ENCODE results near the gene LCN2. TPM values are rescaled to one million over a fixed set of nuclear protein-coding genes. Genes with fewer than 3 reads are reported as not detected.

The LCN2 gene
- polyA plus RNA-seq, 3 donors = 5.9 to 15.6 (median 9.5) TPM

DNA sequence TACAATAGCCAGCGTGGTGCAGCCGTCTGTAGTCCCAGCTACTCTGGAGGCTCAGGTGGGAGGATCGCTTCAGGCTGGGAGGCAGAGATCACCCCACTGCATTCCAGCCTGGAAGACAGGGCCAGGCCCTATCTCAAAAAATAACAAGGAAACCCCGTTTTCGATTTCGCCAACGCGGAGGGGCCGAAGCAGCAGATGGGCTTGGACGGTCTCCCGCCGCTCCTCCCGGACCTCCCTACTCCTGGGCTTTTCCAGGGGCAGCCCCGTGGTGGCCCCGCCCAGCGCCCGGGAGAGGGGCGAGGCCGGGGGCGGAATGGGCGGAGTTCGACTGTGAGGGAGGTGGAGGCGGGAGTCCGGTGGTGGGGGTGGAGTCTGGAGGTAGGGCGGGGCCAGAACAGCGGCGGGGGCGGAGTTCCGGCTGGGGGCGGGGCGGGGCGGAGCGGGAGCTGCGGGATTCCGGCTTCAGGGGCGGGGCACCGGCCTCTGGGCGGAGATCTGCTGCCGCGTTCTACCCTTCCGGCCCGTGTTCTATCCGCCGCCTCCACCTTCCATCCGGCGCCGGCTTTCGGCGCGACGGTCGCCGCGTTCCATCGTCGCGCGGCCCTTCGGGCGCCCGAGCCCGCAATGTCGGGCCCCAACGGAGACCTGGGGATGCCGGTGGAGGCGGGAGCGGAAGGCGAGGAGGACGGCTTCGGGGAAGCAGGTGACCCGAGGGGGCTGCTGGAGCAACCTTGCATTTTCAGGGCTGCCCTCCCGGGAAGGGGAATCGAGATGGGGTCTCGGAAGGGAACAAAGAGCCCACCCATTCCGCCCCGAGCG, 10.7 kb downstream of the LCN2 start, which contains the start of gene BBLN:
Gene BBLN (plus strand): TSS at position 482 of the 819 bp plus-strand sequence. CDS start 143 bp downstream, at position 625.
- no peak within 1 kb of the TSS for H3K27ac ChIP-seq (ENCODE audit: low read depth, low read length)
- 0 to 2% (median 1%) methylated on average over 53 to 77 of the region's 77 CpGs for WGBS, 3 donors

DNA sequence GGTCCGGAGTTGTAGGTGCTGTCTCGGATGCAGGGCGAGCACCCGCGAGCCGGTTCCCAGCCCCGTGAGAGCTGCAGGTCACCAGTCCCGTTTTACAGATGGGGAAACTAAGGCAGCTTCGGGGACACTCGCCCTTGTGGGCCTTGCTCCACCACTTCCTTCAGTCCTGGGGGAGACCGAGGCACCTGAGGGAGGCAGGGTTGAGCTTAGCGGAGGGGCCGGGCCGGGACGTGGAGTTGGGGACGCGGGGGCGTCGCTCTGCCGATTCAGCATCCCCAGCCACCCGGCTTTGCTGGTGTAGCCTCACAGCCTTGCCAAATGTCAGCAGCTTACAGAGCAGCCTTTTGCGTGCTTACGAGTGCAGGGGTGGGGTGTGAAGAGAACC, 11.3 kb downstream of the LCN2 start:
- WGBS, 3 donors = 0 to 1% (median 1%) methylated on average over 23 of the region's 23 CpGs
- H3K27ac ChIP-seq (ENCODE audit: low read depth, low read length) = no peak overlapping the region

DNA sequence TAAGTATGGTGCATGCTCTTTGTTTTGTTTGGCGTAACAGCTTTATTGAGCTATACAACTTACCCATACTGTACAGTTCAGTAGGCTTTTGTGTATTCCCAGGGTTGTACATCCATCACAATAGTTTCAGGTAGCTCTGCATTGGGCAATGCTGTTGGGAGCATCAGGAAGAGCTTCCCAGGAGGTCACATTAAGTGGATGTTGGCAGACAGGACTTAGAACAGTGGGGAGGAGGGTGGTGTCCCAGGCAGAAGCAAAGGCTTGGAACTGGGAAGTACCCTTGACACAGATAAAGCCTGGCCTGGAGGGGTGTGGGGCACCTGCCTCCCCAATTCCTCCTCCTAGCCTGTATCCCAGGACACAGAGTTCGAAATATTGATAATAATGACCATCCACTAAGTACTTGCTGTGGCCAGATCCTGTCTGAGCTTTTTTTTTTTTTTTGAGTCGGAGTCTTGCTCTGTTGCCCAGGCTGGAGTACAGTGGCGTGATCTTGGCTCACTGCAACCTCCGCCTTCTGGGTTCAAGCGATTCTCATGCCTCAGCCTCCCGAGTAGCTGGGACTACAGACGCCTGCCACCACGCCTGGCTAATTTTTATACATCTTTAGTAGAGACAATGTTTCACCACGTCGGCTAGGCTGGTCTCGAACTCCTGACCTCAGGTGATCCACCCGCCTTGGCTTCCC, 12.1 kb downstream of the LCN2 start:
- no peak overlapping the region for H3K27ac ChIP-seq (ENCODE audit: low read depth, low read length)
- 90 to 92% (median 91%) methylated on average over 13 of the region's 13 CpGs for WGBS, 3 donors

DNA sequence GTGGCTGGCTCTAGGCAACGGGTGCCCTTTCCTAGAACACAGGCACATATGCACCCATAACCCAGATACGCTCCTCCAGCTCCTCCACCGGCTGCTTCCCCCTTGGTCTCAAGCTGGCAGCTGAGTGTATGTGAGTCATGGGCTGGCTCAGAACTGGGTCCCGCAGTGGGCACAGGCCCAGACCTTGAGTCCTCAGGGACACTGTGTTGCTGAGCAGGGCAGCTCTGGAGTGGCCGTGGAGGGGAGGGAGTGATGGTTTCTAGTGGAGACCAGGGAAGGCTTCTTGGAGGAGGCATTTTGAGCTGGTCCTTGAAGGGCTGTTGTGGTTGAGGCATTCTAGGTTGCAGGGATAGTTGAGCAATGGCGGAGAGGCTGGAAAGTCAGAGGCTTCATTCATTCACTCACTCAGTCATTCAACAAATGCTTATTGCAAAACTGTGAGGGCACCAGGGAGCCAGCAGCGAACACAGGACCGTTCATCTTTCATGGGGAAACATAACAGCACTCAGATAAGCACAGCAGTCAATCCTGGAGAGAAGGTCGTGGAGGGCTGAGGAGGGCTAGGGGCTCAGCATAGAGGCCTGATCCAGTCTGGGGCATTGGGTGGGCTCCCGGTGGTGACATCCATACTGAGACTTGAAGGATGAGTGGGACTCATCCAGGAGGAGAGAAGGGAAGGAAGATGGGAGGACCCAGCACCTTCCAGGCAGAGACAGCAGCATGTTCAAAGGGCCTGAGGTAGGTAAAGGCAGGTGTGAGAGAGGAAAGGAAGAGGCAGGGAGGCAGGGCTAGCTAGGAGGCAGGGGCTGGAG, 13.2 kb downstream of the LCN2 start:
- 65 to 87% (median 80%) methylated on average over 10 of the region's 10 CpGs for WGBS, 3 donors
- no peak overlapping the region for H3K27ac ChIP-seq (ENCODE audit: low read depth, low read length)

DNA sequence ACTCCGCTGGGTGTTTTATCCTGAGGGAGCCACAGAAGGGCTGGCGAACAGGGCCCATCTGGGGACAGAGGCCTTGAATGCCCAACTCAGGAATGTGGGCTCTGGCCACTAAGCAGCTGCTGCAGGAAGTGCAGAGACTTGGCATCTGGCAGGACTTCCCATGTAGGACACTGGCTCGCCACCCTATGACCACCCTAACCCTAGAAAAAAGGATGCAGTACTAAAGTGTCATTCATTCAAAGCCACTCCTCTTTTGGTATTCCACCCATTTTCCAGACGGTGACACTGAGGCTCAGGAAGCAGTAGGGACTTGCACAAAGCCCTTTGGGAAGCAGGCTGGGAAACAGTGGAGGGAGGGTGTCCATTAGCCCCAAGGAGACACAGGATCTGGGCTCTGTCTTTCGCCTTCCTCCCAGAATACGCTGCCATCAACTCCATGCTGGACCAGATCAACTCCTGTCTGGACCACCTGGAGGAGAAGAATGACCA, 13.8 kb downstream of the LCN2 start:
- 96% methylated on average over 6 of the region's 6 CpGs for WGBS, 3 donors
- H3K27ac ChIP-seq (ENCODE audit: low read depth, low read length) = no peak overlapping the region

DNA sequence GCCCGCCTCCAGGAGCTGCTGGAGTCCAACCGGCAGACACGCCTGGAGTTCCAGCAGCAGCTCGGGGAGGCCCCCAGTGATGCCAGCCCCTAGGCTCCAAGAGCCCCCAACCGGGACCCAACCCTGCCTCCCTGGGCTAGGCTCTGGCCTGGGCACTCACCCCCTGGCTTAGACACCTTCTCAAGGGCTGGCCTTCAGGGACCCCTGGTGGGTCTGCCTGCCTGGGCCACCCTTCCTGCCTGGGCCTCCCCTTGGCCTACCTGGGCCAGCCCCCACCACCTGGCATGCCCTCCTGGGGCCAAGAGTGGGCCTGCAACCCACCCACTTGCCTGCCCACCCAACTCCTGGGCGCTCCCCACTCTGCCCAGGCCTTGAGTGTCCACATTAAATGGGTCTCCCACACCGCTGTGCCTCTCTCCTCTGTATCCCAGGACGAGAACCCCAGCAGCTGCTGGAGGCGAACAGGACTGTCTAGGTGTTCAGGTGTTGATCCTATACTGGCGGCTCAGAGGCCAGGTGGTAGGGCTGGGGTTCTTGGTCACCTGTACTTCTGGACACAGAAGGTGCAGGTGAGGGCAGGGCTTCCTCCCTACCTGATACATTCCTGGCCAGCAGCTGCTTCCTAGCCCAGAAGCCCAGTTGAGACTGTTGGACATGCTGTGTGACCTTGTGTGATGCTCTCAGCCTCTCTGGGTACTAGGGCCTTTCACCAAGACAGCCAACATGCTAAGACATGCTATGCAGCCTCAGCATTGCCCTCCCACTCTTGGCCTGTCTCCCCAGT, 14.5 kb downstream of the LCN2 start:
- no peak overlapping the region for H3K27ac ChIP-seq (ENCODE audit: low read depth, low read length)
- 85 to 96% (median 93%) methylated on average over 10 of the region's 10 CpGs for WGBS, 3 donors

DNA sequence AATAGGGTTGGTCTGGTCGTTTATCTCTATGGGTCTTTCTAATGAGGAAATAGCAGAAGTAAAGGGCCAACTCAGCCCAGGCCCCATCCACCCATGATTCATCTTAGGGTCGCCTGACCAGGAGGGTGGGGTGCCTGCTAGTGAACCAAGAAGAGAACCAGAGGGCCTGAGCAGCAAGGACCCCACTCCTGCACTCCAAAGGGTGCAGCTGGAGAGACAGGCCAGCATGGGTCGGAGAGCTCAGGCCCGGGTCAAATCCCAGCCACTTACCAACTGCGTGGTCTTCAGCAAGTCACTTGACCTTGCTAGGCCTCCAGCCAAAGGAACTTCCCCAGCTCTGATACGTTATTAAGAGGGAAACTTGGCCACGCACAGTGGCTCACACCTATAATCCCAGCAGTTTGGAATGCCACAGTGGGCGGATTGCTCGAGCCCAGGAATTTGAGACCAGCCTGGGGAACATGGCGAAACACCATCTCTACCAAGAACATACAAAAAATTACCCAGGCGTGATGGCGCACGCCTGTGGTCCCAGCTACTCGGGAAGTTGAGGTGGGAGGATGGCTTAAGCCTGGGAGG, 15.1 kb downstream of the LCN2 start:
- WGBS, 3 donors = 71 to 86% (median 74%) methylated on average over 14 of the region's 14 CpGs
- H3K27ac ChIP-seq (ENCODE audit: low read depth, low read length) = no peak overlapping the region

DNA sequence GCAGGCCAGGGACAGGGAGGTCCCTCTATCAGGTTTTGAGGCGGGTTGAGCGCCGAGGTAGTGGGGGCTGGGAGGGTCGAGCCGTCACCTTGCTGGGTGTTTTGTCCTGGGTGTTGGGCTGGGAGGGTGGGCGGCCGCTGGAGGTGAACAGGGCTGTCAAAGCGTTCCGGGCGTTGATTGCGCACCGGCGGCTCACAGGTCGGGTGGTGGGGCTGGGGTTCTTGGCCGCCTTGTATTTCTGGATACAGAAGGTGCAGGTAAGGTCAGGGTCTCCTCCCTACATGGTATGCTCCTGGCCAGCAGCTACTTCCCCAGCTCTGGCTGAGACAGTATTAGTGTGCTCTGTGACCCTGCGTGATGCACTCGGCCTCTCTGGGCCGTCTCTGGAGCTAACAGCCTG, 16.9 kb downstream of the LCN2 start:
- WGBS, 3 donors = 97% methylated on average over 17 to 18 of the region's 18 CpGs

DNA sequence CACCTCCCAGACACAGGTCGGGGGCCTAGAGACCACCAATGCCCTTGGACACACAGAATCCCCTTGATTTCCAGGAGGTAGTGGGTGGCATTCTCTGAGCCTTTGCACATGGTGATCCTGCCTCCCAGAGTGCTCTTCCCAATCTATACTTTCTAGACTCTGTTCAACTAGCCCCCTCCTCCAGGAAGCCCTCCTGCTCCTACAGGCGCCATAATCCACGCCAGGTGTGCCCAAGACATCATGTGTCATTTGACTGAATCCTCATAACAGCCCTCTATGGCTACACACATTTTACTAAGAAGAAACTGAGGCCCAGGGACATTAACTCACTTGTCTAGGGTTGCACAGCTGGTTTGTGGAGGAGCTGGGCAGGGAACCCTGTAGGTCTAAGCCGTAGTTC, 18.0 kb downstream of the LCN2 start:
- 96 to 98% (median 97%) methylated on average over 4 of the region's 4 CpGs for WGBS, 3 donors
- H3K27ac ChIP-seq (ENCODE audit: low read depth, low read length) = no peak overlapping the region

More for the DNA sequence above, 16.9 kb downstream of the LCN2 start:
- H3K27ac ChIP-seq (ENCODE audit: low read depth, low read length) = no peak overlapping the region

DNA sequence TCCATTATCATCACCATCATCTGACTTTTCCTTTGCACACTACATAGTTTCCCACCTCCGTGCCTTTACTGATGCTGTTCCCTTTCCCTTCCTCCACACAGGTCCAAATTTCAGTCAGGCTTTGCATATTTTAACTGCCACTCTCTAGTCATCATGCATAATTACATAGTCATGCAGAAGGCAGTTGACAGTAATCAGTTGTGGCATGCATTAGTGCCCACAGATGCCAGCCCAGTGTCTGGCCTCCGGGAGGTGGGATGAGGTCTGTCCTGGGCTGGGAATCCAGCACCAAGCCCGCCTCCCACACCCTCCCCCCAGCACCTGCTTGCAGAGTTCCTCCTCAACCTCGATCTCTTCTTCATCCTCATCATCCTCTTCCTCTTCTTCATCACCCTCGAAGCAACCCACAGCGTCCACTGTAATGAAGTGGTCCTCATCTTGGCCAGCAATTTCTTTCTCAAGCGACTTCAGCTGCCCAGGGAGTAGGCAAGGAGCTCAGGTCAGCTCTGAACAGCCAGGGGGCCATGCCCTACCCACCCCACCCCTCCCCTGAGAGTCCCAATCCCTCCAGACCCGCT, 19.6 kb downstream of the LCN2 start:
- no peak overlapping the region for H3K27ac ChIP-seq (ENCODE audit: low read depth, low read length)
- WGBS, 3 donors = 89 to 94% (median 90%) methylated on average over 8 of the region's 8 CpGs

DNA sequence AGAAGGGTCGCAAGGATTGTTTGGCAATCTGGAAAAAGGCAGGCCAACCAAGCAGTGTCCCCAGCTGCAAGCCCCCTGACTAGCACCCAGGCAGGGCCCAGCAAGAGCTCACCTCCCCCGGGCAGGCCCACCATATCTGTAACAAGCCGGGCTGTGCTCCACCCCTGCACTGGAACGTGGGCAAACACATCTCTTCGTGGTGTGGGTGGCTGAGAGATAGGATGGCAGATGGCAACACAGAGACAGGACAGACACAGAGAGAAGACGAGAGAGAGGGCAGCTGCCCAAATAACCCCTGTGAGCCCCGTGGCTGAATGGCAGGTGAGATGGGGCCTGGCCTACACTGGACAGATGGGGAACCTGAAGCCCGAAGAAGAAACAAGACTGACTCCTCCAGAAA, 20.2 kb downstream of the LCN2 start:
- H3K27ac ChIP-seq (ENCODE audit: low read depth, low read length) = no peak overlapping the region
- WGBS, 3 donors = 87 to 88% (median 88%) methylated on average over 8 of the region's 8 CpGs

DNA sequence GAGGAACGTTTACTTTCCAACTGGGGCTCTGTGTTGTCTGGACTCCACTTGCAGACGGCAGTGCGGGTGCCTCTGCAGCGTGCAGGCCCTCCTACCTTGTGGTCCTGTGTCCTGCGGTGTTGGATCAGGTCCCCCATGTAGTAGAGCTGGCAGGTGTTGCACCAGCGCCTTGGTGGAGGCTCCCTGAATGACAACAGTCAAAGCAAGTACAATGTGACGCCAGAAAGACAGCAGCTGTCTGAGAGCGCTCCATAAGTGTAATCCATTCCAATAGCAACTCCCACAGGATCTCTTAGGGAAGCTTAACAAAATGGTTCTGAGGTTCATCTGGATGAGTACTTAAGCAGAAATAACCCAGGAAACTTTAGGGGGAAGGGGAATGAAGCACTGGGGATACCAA, 20.7 kb downstream of the LCN2 start:
- WGBS, 3 donors = 92 to 96% (median 94%) methylated on average over 8 of the region's 8 CpGs
- no peak overlapping the region for H3K27ac ChIP-seq (ENCODE audit: low read depth, low read length)

DNA sequence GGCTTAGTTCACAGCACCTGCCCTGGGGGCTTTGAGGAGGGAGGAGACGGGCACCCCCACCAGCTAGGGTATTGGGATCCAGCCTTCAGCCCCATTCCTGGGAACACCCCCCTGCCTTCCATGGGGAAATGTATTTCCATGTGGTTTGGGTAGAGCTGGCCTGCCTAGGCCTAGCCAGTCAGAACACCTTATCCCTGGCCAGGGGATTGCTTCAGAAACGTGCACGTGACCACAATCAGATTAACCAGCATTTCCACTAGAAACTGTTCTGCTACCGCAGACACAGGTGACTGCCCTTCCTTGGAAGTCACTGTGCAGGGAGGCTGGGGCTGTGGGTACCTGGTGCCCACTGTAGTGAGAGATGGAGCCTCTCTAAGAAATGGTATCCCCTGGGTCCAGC, 24.8 kb downstream of the LCN2 start:
- 64 to 91% (median 80%) methylated on average over 4 of the region's 4 CpGs for whole genome bisulfite sequencing, 3 donors
- H3K27ac ChIP-seq (ENCODE audit: low read depth, low read length) = no peak overlapping the region

DNA sequence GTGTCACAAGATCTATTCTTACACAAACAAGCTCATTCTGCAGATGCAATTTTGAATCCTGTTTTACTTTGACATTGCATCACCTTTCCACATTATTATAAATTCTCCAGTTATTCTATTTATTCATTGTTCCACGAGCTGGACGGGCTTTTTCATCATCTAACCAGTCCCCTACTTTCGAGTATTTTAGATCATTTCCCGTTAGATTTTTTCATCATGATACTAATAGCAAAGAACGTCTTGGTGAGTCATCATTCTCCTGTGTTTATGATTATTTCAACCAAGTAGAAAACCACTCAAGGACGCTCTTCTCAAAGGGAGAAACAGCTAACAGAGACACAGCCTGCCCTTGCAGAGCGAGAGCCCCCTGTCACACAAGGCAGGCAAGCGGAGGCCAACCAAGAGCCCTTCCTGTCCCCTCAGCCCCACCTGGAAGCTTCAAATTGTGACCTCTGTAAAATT, 25.9 kb downstream of the LCN2 start:
- H3K27ac ChIP-seq (ENCODE audit: low read depth, low read length) = no peak overlapping the region
- WGBS, 3 donors = 82 to 89% (median 85%) methylated on average over 8 of the region's 8 CpGs

DNA sequence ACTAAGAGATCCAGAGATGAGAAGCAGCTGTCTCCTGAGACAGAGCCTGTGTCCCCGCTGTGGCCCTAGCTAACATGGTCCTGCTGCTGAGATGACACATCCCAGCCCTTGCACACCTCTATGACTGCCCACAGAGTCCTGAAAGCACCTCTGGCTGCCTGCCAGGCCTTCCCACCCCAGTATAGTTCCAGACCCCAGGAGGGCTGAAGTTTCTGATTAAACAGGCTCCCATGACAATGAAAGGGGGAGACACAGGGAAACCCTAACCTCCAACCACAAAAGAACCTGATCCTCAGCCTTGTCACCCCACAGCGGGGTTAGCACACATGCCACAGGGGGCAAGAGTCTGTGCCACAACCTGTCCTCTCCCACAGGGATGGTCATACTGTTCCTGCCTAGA, 26.5 kb downstream of the LCN2 start:
- WGBS, 3 donors = 96 to 97% (median 97%) methylated on average over 2 of the region's 2 CpGs
- H3K27ac ChIP-seq (ENCODE audit: low read depth, low read length) = no peak overlapping the region

DNA sequence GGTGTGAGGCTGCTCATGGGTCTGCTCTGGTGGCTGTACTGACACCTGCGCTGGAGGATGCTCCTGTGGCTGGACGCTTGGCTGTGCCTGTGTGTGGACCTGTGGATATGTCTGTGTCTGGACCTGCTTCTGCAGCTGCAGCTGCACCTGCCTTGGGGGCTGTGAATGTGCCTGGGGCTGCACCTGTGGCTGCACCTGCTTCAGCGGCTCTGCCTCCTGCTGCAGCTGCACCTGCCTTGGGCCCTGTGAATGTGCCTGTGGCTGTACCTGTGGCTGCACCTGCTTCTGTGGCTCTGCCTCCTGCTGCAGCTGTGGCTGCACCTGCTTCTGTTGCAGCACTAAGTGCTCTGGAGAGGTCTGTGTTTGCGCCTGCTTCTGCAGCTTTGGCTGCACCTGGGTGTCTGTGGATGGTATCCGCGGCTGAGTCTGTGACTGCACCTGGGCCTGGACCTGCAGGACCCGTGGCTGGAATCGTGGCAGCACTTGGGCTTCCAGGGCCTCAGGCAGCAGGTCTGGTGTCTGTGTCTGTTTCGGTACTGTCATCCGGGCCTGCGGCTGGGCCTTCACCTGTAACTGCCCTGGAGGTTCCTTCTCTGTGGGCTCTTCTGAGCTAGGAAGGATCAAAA, 29.7 kb downstream of the LCN2 start:
- WGBS, 3 donors = 97 to 99% (median 98%) methylated on average over 11 of the region's 11 CpGs
- H3K27ac ChIP-seq (ENCODE audit: low read depth, low read length) = no peak overlapping the region

DNA sequence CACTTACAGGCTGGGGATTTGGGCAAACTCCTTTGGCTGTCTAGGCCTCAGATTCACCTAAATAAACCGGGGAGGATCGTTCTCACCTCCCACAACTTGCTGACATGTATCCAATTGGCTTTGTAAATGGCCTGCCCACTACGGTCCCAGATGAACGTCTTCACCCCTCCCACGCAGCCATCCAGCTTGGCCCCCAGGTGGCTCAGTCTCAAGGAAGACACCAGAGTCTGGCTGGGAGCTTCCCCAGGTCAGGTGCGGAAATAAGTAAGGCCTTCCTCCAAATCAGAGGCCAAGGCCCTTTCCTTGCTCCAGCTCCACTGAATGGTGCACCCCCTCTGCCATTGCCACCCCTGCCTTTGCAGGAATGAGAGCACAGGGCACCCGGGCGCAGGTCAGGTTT, 30.7 kb downstream of the LCN2 start:
- H3K27ac ChIP-seq (ENCODE audit: low read depth, low read length) = no peak overlapping the region
- WGBS, 3 donors = 93 to 97% (median 95%) methylated on average over 8 of the region's 8 CpGs

All from adipose tissue (tissue), 3 donors.